Body of pancreas (tissue), 4 donors: ENCODE results near the gene CPNE7.

ENCODE experiments used
- CTCF ChIP-seq, 7 experiments: fragments of 450-650 bp in 4 of 7; fragments of 200-600 bp in 3 of 7; sonication (generic) in 3 of 7; IDR thresholded peaks; one replicate each; pipeline ENCODE4 v1.5.1; 2016 to 2019; ENCODE audit warnings: antibody characterized with exemption in 7 of 7
- POLR2A ChIP-seq, 3 donors: fragments of 450-650 bp; IDR thresholded peaks; one replicate each; pipeline ENCODE4 v1.6.1; 2016; ENCODE audit warnings: antibody characterized with exemption in 3 of 3, mild to moderate bottlenecking in 2 of 3

- TF ChIP-seq CTCF (IDR thresholded peaks at IDR 0.05) = no peak
- no peak for TF ChIP-seq POLR2A (IDR thresholded peaks at IDR 0.05)
These were observed 45.7 kb downstream of the CPNE7 start for GRCh38 chr16:89621136-89621697.
